Thoracic aorta (tissue), 2 donors: Measurements from ENCODE around the gene PEF1. TPM values are rescaled to one million over a fixed set of nuclear protein-coding genes. Genes with fewer than 3 reads are reported as not detected.
A peak's percentile ranks its signal among the peaks of the same experiment; 100 is the strongest.

ENCODE experiments used
- ATAC-seq: fragments of 150-250 bp; one replicate; pipeline ENCODE4 v1.8.0; 2017; ENCODE audit warnings: low read depth; ENCODE audit not compliant: insufficient number of reproducible peaks, low FRiP score
- DNase-seq: peaks from one replicate; pipeline ENCODE4 v3.0.0-alpha.2; 2020; ENCODE audit warnings: low spot score
- H3K27ac ChIP-seq, 2 donors: fragments of 200-600 bp; sonication (generic); 1 replicate in 1 of 2; 2 replicates in 1 of 2; pipeline ENCODE4 v1.5.1; 2016; ENCODE audit warnings: mild to moderate bottlenecking in 2 of 2, moderate library complexity in 2 of 2
- H3K27me3 ChIP-seq: fragments of 200-600 bp; sonication (generic); replicated peaks from 2 replicates; pipeline ENCODE4 v1.6.0; 2016; ENCODE audit warnings: mild to moderate bottlenecking; ENCODE audit not compliant: insufficient read depth
- H3K36me3 ChIP-seq: fragments of 200-600 bp; sonication (generic); one replicate; pipeline ENCODE4 v1.5.1; 2016
- H3K4me1 ChIP-seq, 2 donors: fragments of 200-600 bp; sonication (generic); 1 replicate in 1 of 2; 2 replicates in 1 of 2; pipeline versions ENCODE4 v1.5.1 to v1.6.0; 2016; ENCODE audit warnings: low read depth in 2 of 2, mild to moderate bottlenecking in 1 of 2; ENCODE audit not compliant: control insufficient read depth in 1 of 2
- H3K4me3 ChIP-seq: fragments of 200-600 bp; sonication (generic); 2 replicates; pipeline ENCODE4 v1.5.1; 2016; ENCODE audit warnings: mild to moderate bottlenecking
- H3K9me3 ChIP-seq: fragments of 200-600 bp; sonication (generic); 2 replicates; pipeline ENCODE4 v1.5.1; 2016
- CTCF ChIP-seq: fragments of 200-600 bp; sonication (generic); IDR thresholded peaks from one replicate; pipeline ENCODE4 v1.5.1; 2019; ENCODE audit warnings: antibody characterized with exemption
- total RNA-seq, 2 donors: library from RNA; depleted of rRNA; stranded (reverse); fragments of >200 nt; gene quantifications; one replicate each; pipeline versions ENCODE4 v1.1.0 to v1.2.3, GENCODE V29; 2016

Gene PEF1
- total RNA-seq, 2 donors from 2014 or later, result 69.2 to 99.5 TPM

GRCh38 chr1:31627301-31627929, 17.3 kb downstream of the PEF1 start:
- peak; percentile 25 for ATAC-seq
- Histone ChIP-seq H3K36me3 (peaks cover 32% of the 10 kb centered on the region), H3K27ac (peak overlapping the region; percentile 92 to 93), H3K4me3 (peak overlapping the region; percentile 47), H3K9me3 (no peaks in the 10 kb centered on the region), H3K27me3 (no peaks in the 10 kb centered on the region), H3K4me1 (peaks cover 29 to 65% of the 10 kb centered on the region in 2 donors)
- DNase-seq, result no peak
- TF ChIP-seq CTCF, result no peak

GRCh38 chr1:31626223-31627207, 18.2 kb downstream of the PEF1 start:
- Histone ChIP-seq H3K27ac (peak overlapping the region; percentile 92 to 93), H3K9me3 (no peaks in the 10 kb centered on the region), H3K4me1 (peaks cover 29 to 65% of the 10 kb centered on the region in 2 donors), H3K36me3 (peaks cover 23% of the 10 kb centered on the region), H3K4me3 (no peak overlapping the region), H3K27me3 (no peaks in the 10 kb centered on the region)
- DNase-seq, result no peak
- no peak for ATAC-seq
- no peak for TF ChIP-seq CTCF

GRCh38 chr1:31625561-31626222, 19.0 kb downstream of the PEF1 start:
- peaks cover 29 to 65% of the 10 kb centered on the region in 2 donors for H3K4me1 ChIP-seq
- no peak for DNase-seq
- no peak for TF ChIP-seq CTCF
- H3K9me3 ChIP-seq, result no peaks in the 10 kb centered on the region
- no peak overlapping the region for H3K4me3 ChIP-seq
- peak overlapping the region; percentile 92 to 93 for H3K27ac ChIP-seq
- peaks cover 15% of the 10 kb centered on the region for H3K36me3 ChIP-seq
- peak; percentile 31 for ATAC-seq
- no peaks in the 10 kb centered on the region for H3K27me3 ChIP-seq

- H3K9me3 ChIP-seq, result no peaks in the 10 kb centered on the region
- ATAC-seq (no peak), DNase-seq (no peak)
- H3K36me3 ChIP-seq, result peaks cover 7% of the 10 kb centered on the region
- H3K27ac ChIP-seq, result peak overlapping the region; percentile 92 to 93
- H3K4me1 ChIP-seq, result peaks cover 29 to 65% of the 10 kb centered on the region in 2 donors
- no peak for TF ChIP-seq CTCF
- H3K4me3 ChIP-seq, result no peak overlapping the region
- H3K27me3 ChIP-seq, result no peaks in the 10 kb centered on the region
Observed at GRCh38 chr1:31624731-31625514, 19.8 kb downstream of the PEF1 start.
